ENCODE results near the gene GAS5.
"Not testable (repeated sequence)": the region's sequence is repeated elsewhere in the genome, so short reads cannot be mapped to it uniquely, and the experiment has no call there.

GAS5 gene

GRCh38 chr1:173864179-173864867 lies 3.5 kb downstream of the GAS5 start:
- Histone ChIP-seq H3K36me3 (ENCODE audit: insufficient read depth, low read length) (peaks cover 43% of the 10 kb centered on the region), H3K9me3 (ENCODE audit: control insufficient read depth, insufficient read depth, low read length) (no peaks in the 10 kb centered on the region), H3K9ac (ENCODE audit: low read depth, low read length) (no peak overlapping the region), H3K4me1 (ENCODE audit: insufficient read depth, low read length) (peaks cover 7% of the 10 kb centered on the region)

- Histone ChIP-seq H3K9me3 (ENCODE audit: control insufficient read depth, insufficient read depth, low read length) (no peaks in the 10 kb centered on the region), H3K4me1 (ENCODE audit: insufficient read depth, low read length) (peaks cover 5% of the 10 kb centered on the region; the same call in 1 of the 2 replicates), H3K9ac (ENCODE audit: low read depth, low read length) (no peak overlapping the region), H3K36me3 (ENCODE audit: insufficient read depth, low read length) (peaks cover 43% of the 10 kb centered on the region)
These were observed 4.3 kb downstream of the GAS5 start for GRCh38 chr1:173863224-173864161.

GRCh38 chr1:173862769-173863223 lies 5.0 kb downstream of the GAS5 start:
- Histone ChIP-seq H3K9ac (ENCODE audit: low read depth, low read length) (no peak overlapping the region), H3K4me1 (ENCODE audit: insufficient read depth, low read length) (peaks cover 5% of the 10 kb centered on the region; the same call in 1 of the 2 replicates), H3K36me3 (ENCODE audit: insufficient read depth, low read length) (peaks cover 43% of the 10 kb centered on the region), H3K9me3 (ENCODE audit: control insufficient read depth, insufficient read depth, low read length) (no peaks in the 10 kb centered on the region)

- H3K9me3 ChIP-seq (ENCODE audit: control insufficient read depth, insufficient read depth, low read length); H3K4me1 ChIP-seq (ENCODE audit: insufficient read depth, low read length); H3K9ac ChIP-seq (ENCODE audit: low read depth, low read length): not testable (repeated sequence)
- peaks cover 43% of the 10 kb centered on the region for H3K36me3 ChIP-seq (ENCODE audit: insufficient read depth, low read length)
These were observed 5.5 kb downstream of the GAS5 start for GRCh38 chr1:173862146-173862768.

GRCh38 chr1:173861731-173862145 lies 6.1 kb downstream of the GAS5 start:
- H3K36me3 ChIP-seq (ENCODE audit: insufficient read depth, low read length): peaks cover 38% of the 10 kb centered on the region
- H3K9ac ChIP-seq (ENCODE audit: low read depth, low read length): no peak overlapping the region
- H3K9me3 ChIP-seq (ENCODE audit: control insufficient read depth, insufficient read depth, low read length): no peaks in the 10 kb centered on the region
- peaks cover 5% of the 10 kb centered on the region; the same call in 1 of the 2 replicates for H3K4me1 ChIP-seq (ENCODE audit: insufficient read depth, low read length)

GRCh38 chr1:173860065-173860464 lies 7.7 kb downstream of the GAS5 start:
- H3K9me3 ChIP-seq (ENCODE audit: control insufficient read depth, insufficient read depth, low read length): no peaks in the 10 kb centered on the region
- no peak overlapping the region for H3K9ac ChIP-seq (ENCODE audit: low read depth, low read length)
- H3K4me1 ChIP-seq (ENCODE audit: insufficient read depth, low read length): no peaks in the 10 kb centered on the region
- H3K36me3 ChIP-seq (ENCODE audit: insufficient read depth, low read length): peaks cover 27% of the 10 kb centered on the region

GRCh38 chr1:173859547-173859946 lies 8.2 kb downstream of the GAS5 start:
- not testable (repeated sequence) for H3K9me3 ChIP-seq (ENCODE audit: control insufficient read depth, insufficient read depth, low read length); H3K9ac ChIP-seq (ENCODE audit: low read depth, low read length); H3K4me1 ChIP-seq (ENCODE audit: insufficient read depth, low read length)
- peaks cover 24% of the 10 kb centered on the region for H3K36me3 ChIP-seq (ENCODE audit: insufficient read depth, low read length)

GRCh38 chr1:173857363-173857917 lies 10.3 kb downstream of the GAS5 start:
- Histone ChIP-seq H3K4me1 (ENCODE audit: insufficient read depth, low read length) (peaks cover 14% of the 10 kb centered on the region; the same call in 1 of the 2 replicates), H3K9me3 (ENCODE audit: control insufficient read depth, insufficient read depth, low read length) (no peaks in the 10 kb centered on the region), H3K36me3 (ENCODE audit: insufficient read depth, low read length) (peaks cover 10% of the 10 kb centered on the region), H3K9ac (ENCODE audit: low read depth, low read length) (no peak overlapping the region)

- no peak overlapping the region for H3K9ac ChIP-seq (ENCODE audit: low read depth, low read length)
- no peaks in the 10 kb centered on the region for H3K9me3 ChIP-seq (ENCODE audit: control insufficient read depth, insufficient read depth, low read length)
- peaks cover 14% of the 10 kb centered on the region; the same call in 1 of the 2 replicates for H3K4me1 ChIP-seq (ENCODE audit: insufficient read depth, low read length)
- H3K36me3 ChIP-seq (ENCODE audit: insufficient read depth, low read length): peaks cover 10% of the 10 kb centered on the region
These were observed 10.9 kb downstream of the GAS5 start for GRCh38 chr1:173856903-173857302.

- no peaks in the 10 kb centered on the region for H3K9me3 ChIP-seq (ENCODE audit: control insufficient read depth, insufficient read depth, low read length)
These were observed 11.8 kb downstream of the GAS5 start for GRCh38 chr1:173856014-173856413.

GRCh38 chr1:173853074-173853473 lies 14.7 kb downstream of the GAS5 start:
- Histone ChIP-seq H3K9me3 (ENCODE audit: control insufficient read depth, insufficient read depth, low read length) (no peaks in the 10 kb centered on the region), H3K36me3 (ENCODE audit: insufficient read depth, low read length) (peaks cover 10% of the 10 kb centered on the region)

More at GRCh38 chr1:173856014-173856413, 11.8 kb downstream of the GAS5 start:
- H3K9ac ChIP-seq (ENCODE audit: low read depth, low read length): no peak overlapping the region
- peaks cover 10% of the 10 kb centered on the region for H3K36me3 ChIP-seq (ENCODE audit: insufficient read depth, low read length)
- peaks cover 14% of the 10 kb centered on the region; the same call in 1 of the 2 replicates for H3K4me1 ChIP-seq (ENCODE audit: insufficient read depth, low read length)

GRCh38 chr1:173852105-173852504 lies 15.7 kb downstream of the GAS5 start:
- H3K4me1 ChIP-seq (ENCODE audit: insufficient read depth, low read length): peaks cover 14% of the 10 kb centered on the region; the same call in 1 of the 2 replicates
- H3K9ac ChIP-seq (ENCODE audit: low read depth, low read length): no peak overlapping the region
- peaks cover 10% of the 10 kb centered on the region for H3K36me3 ChIP-seq (ENCODE audit: insufficient read depth, low read length)
- H3K9me3 ChIP-seq (ENCODE audit: control insufficient read depth, insufficient read depth, low read length): no peaks in the 10 kb centered on the region

More at GRCh38 chr1:173853074-173853473, 14.7 kb downstream of the GAS5 start:
- Histone ChIP-seq H3K4me1 (ENCODE audit: insufficient read depth, low read length) (peaks cover 14% of the 10 kb centered on the region; the same call in 1 of the 2 replicates), H3K9ac (ENCODE audit: low read depth, low read length) (no peak overlapping the region)

- Histone ChIP-seq H3K36me3 (ENCODE audit: insufficient read depth, low read length) (peaks cover 8% of the 10 kb centered on the region), H3K9me3 (ENCODE audit: control insufficient read depth, insufficient read depth, low read length) (no peaks in the 10 kb centered on the region), H3K4me1 (ENCODE audit: insufficient read depth, low read length) (no peaks in the 10 kb centered on the region)
These were observed 35.0 kb downstream of the GAS5 start for GRCh38 chr1:173832748-173833147.

GRCh38 chr1:173827611-173828010 lies 40.2 kb downstream of the GAS5 start:
- Histone ChIP-seq H3K9ac (ENCODE audit: low read depth, low read length) (no peak overlapping the region), H3K9me3 (ENCODE audit: control insufficient read depth, insufficient read depth, low read length) (no peaks in the 10 kb centered on the region), H3K36me3 (ENCODE audit: insufficient read depth, low read length) (peaks cover 5% of the 10 kb centered on the region; the same call in 1 of the 2 replicates)

More at GRCh38 chr1:173832748-173833147, 35.0 kb downstream of the GAS5 start:
- no peak overlapping the region for H3K9ac ChIP-seq (ENCODE audit: low read depth, low read length)

More at GRCh38 chr1:173827611-173828010, 40.2 kb downstream of the GAS5 start:
- no peaks in the 10 kb centered on the region for H3K4me1 ChIP-seq (ENCODE audit: insufficient read depth, low read length)
